ENCODE results near the gene PDRG1.
"Not testable (repeated sequence)": the region's sequence is repeated elsewhere in the genome, so short reads cannot be mapped to it uniquely, and the experiment has no call there.

The PDRG1 gene

DNA sequence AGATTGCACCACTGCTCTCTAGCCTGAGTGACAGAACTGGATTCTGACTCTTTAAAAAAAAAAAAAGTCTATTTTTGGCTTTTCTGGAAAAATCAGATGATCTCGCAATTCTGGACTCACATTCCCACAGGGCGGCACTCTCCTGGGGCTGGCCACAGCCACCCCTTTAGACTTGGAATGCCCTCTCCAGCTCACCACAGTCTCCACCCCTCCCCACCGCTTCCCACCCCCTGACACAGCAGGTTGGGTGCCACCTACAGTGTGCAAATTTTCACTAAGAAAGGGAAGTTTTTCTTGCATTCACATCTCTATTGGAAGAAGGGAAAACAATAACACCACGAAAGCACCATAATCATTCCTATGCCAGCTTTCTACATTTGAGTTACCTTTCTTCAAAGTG, 15.4 kb downstream of the PDRG1 start:
- Histone ChIP-seq H3K4me1 (ENCODE audit: insufficient read depth, insufficient read length) (peaks cover 3% of the 10 kb centered on the region), H3K9ac (ENCODE audit: insufficient read length, low read depth) (no peak overlapping the region), H3K9me3 (ENCODE audit: insufficient read depth, low read length) (no peaks in the 10 kb centered on the region), H3K27me3 (ENCODE audit: insufficient read depth, insufficient read length) (no peaks in the 10 kb centered on the region), H3K4me3 (ENCODE audit: insufficient read length, low read depth) (no peak overlapping the region), H3K36me3 (ENCODE audit: insufficient read depth, insufficient read length, low read length) (no peaks in the 10 kb centered on the region)
- no peak for DNase-seq (ENCODE audit: low read depth, low spot score)
- TF ChIP-seq YY1 (IDR thresholded peaks at IDR 0.05; ENCODE audit: insufficient read depth, insufficient read length) = no peak
- TF ChIP-seq SUZ12 (IDR thresholded peaks at IDR 0.05; ENCODE audit: extremely low read depth, insufficient read depth, insufficient read length) = no peak
- no peak for TF ChIP-seq ZNF274 (IDR thresholded peaks at IDR 0.05; ENCODE audit: low read depth, low read length)

DNA sequence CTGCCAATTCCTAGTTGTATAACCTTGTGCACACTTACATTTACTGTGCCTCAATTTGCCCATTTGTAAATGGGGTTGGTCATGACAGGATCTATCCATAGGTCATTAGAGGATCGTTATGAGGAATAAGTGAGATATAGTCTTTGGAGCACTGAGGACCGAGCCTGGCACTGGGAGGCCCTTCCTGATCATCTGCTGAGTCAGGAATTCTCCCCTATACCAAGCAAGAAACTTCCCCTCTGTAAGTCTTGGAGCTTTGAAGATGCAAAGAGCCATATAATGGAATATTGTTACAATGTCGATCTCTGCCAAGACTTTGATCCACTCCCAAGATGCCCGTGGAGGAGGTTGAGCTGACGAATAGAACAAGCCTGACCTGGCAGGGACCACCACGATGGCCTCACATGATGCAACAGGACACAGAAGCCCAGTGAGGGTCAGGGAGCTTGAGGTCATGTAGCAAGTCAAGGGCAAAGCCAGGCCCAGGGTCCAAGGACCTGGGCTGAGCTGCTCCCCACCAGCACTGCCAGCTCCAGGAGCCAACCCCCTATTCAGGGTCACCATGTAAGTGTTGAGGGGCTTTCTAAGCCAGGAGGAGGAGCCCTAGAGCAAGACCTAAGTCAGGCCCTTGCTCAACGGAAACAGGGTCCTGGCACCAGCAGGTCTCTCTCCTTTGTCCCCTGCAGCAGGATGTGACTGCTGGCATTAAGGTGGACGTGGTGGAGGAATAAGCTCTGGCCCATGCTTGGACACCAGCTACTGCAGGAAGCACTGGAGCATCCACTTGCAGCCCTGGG, 16.7 kb downstream of the PDRG1 start:
- H3K36me3 ChIP-seq (ENCODE audit: insufficient read depth, insufficient read length, low read length) = no peaks in the 10 kb centered on the region
- no peaks in the 10 kb centered on the region for H3K27me3 ChIP-seq (ENCODE audit: insufficient read depth, insufficient read length)
- H3K4me1 ChIP-seq (ENCODE audit: insufficient read depth, insufficient read length) = peaks cover 3% of the 10 kb centered on the region
- no peak overlapping the region for H3K9ac ChIP-seq (ENCODE audit: insufficient read length, low read depth)
- TF ChIP-seq YY1 (IDR thresholded peaks at IDR 0.05; ENCODE audit: insufficient read depth, insufficient read length) (no peak), ZNF274 (IDR thresholded peaks at IDR 0.05; ENCODE audit: low read depth, low read length) (no peak), SUZ12 (IDR thresholded peaks at IDR 0.05; ENCODE audit: extremely low read depth, insufficient read depth, insufficient read length) (no peak)
- DNase-seq (ENCODE audit: low read depth, low spot score) = peak; percentile 22
- no peak overlapping the region for H3K4me3 ChIP-seq (ENCODE audit: insufficient read length, low read depth)
- H3K9me3 ChIP-seq (ENCODE audit: insufficient read depth, low read length) = no peaks in the 10 kb centered on the region

DNA sequence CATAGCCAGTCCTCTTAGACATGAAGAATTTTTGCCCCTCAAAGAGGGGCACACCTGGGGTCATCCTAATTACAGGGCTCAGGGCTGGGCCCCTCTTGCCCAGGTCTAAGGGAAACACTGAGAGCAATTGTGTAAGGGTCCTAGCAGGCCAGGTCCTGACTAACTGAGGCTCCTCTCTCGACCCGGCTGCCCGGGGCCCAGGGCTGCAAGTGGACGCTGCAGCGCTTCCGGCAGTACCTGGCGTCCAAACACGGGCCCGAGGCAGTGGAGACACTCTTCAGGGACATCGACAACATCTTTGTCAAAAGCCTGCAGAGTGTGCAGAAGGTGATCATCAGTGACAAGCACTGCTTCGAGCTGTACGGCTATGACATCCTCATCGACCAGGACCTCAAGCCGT, 17.4 kb downstream of the PDRG1 start:
- no peak overlapping the region for H3K9ac ChIP-seq (ENCODE audit: insufficient read length, low read depth)
- no peak for DNase-seq (ENCODE audit: low read depth, low spot score)
- H3K27me3 ChIP-seq (ENCODE audit: insufficient read depth, insufficient read length) = no peaks in the 10 kb centered on the region
- H3K36me3 ChIP-seq (ENCODE audit: insufficient read depth, insufficient read length, low read length) = no peaks in the 10 kb centered on the region
- no peaks in the 10 kb centered on the region for H3K9me3 ChIP-seq (ENCODE audit: insufficient read depth, low read length)
- H3K4me1 ChIP-seq (ENCODE audit: insufficient read depth, insufficient read length) = peaks cover 3% of the 10 kb centered on the region
- TF ChIP-seq YY1 (IDR thresholded peaks at IDR 0.05; ENCODE audit: insufficient read depth, insufficient read length) (no peak), ZNF274 (IDR thresholded peaks at IDR 0.05; ENCODE audit: low read depth, low read length) (no peak), SUZ12 (IDR thresholded peaks at IDR 0.05; ENCODE audit: extremely low read depth, insufficient read depth, insufficient read length) (no peak)
- H3K4me3 ChIP-seq (ENCODE audit: insufficient read length, low read depth) = no peak overlapping the region

- Histone ChIP-seq H3K27me3 (ENCODE audit: insufficient read depth, insufficient read length) (no peaks in the 10 kb centered on the region), H3K4me1 (ENCODE audit: insufficient read depth, insufficient read length) (peaks cover 3% of the 10 kb centered on the region), H3K9ac (ENCODE audit: insufficient read length, low read depth) (no peak overlapping the region), H3K9me3 (ENCODE audit: insufficient read depth, low read length) (no peaks in the 10 kb centered on the region), H3K36me3 (ENCODE audit: insufficient read depth, insufficient read length, low read length) (no peaks in the 10 kb centered on the region), H3K4me3 (ENCODE audit: insufficient read length, low read depth) (no peak overlapping the region)
- DNase-seq (ENCODE audit: low read depth, low spot score) = no peak
- TF ChIP-seq ZNF274 (IDR thresholded peaks at IDR 0.05; ENCODE audit: low read depth, low read length) (no peak), YY1 (IDR thresholded peaks at IDR 0.05; ENCODE audit: insufficient read depth, insufficient read length) (no peak), SUZ12 (IDR thresholded peaks at IDR 0.05; ENCODE audit: extremely low read depth, insufficient read depth, insufficient read length) (no peak)
Measured at GRCh38 chr20:31933698-31934097, 18.1 kb downstream of the PDRG1 start.

- H3K4me1 ChIP-seq (ENCODE audit: insufficient read depth, insufficient read length) = peaks cover 3% of the 10 kb centered on the region
- H3K27me3 ChIP-seq (ENCODE audit: insufficient read depth, insufficient read length) = no peaks in the 10 kb centered on the region
- DNase-seq (ENCODE audit: low read depth, low spot score) = no peak
- no peaks in the 10 kb centered on the region for H3K36me3 ChIP-seq (ENCODE audit: insufficient read depth, insufficient read length, low read length)
- H3K4me3 ChIP-seq (ENCODE audit: insufficient read length, low read depth) = no peak overlapping the region
- H3K9ac ChIP-seq (ENCODE audit: insufficient read length, low read depth) = no peak overlapping the region
- H3K9me3 ChIP-seq (ENCODE audit: insufficient read depth, low read length) = no peaks in the 10 kb centered on the region
- TF ChIP-seq SUZ12 (IDR thresholded peaks at IDR 0.05; ENCODE audit: extremely low read depth, insufficient read depth, insufficient read length) = no peak
Measured at GRCh38 chr20:31930779-31931178, 21.1 kb downstream of the PDRG1 start.

DNA sequence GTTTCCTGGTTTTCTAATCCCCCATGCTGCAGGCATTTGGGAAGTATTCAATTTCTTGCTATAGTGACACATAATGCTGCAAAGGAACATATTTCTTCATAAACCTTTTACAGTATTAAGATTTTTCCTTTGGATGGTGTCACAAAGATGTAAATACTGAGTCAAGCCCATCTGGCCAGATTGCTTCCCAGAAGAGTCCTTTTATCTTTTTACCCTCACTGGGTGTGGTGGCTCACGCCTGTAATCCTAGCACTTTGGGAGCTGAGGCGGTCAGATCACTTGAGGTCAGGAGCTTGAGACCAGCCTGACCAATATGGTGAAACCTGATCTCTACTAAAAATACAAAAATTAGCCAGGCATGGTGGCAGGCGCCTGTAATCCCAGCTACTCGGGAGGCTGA, 22.2 kb downstream of the PDRG1 start:
- H3K27me3 ChIP-seq (ENCODE audit: insufficient read depth, insufficient read length); H3K36me3 ChIP-seq (ENCODE audit: insufficient read depth, insufficient read length, low read length); H3K9me3 ChIP-seq (ENCODE audit: insufficient read depth, low read length); DNase-seq (ENCODE audit: low read depth, low spot score); H3K9ac ChIP-seq (ENCODE audit: insufficient read length, low read depth); H3K4me3 ChIP-seq (ENCODE audit: insufficient read length, low read depth); H3K4me1 ChIP-seq (ENCODE audit: insufficient read depth, insufficient read length): not testable (repeated sequence)

- H3K27me3 ChIP-seq (ENCODE audit: insufficient read depth, insufficient read length) = no peaks in the 10 kb centered on the region
- no peaks in the 10 kb centered on the region for H3K36me3 ChIP-seq (ENCODE audit: insufficient read depth, insufficient read length, low read length)
- H3K9me3 ChIP-seq (ENCODE audit: insufficient read depth, low read length) = no peaks in the 10 kb centered on the region
- no peaks in the 10 kb centered on the region for H3K4me1 ChIP-seq (ENCODE audit: insufficient read depth, insufficient read length)
- TF ChIP-seq SUZ12 (IDR thresholded peaks at IDR 0.05; ENCODE audit: extremely low read depth, insufficient read depth, insufficient read length) = no peak
- no peak for TF ChIP-seq ZNF274 (IDR thresholded peaks at IDR 0.05; ENCODE audit: low read depth, low read length)
- TF ChIP-seq YY1 (IDR thresholded peaks at IDR 0.05; ENCODE audit: insufficient read depth, insufficient read length) = no peak
- DNase-seq (ENCODE audit: low read depth, low spot score) = no peak
- H3K9ac ChIP-seq (ENCODE audit: insufficient read length, low read depth) = no peak overlapping the region
- H3K4me3 ChIP-seq (ENCODE audit: insufficient read length, low read depth) = no peak overlapping the region
Measured at GRCh38 chr20:31927627-31928159, 24.2 kb downstream of the PDRG1 start.

Measured in NT2/D1 (cell line).